ENCODE results near the gene DNAI2.

- no peak for TF ChIP-seq EP300 (IDR thresholded peaks at IDR 0.05)
- TF ChIP-seq POLR2AphosphoS5 (IDR thresholded peaks at IDR 0.05): no peak
- TF ChIP-seq POLR2A (IDR thresholded peaks at IDR 0.05): no peak
These were observed 46.6 kb upstream of the DNAI2 start for GRCh38 chr17:74227271-74228080.
